ENCODE data around the gene HERC6.
"Not testable (repeated sequence)": the region's sequence is repeated elsewhere in the genome, so short reads cannot be mapped to it uniquely, and the experiment has no call there.

HERC6 gene

GRCh38 chr4:88390128-88390527 is 11.5 kb downstream of the HERC6 start:
- DNase-seq (ENCODE audit: low spot score), result no peak

GRCh38 chr4:88391703-88392102 is 13.1 kb downstream of the HERC6 start:
- no peak for DNase-seq (ENCODE audit: low spot score)

DNA sequence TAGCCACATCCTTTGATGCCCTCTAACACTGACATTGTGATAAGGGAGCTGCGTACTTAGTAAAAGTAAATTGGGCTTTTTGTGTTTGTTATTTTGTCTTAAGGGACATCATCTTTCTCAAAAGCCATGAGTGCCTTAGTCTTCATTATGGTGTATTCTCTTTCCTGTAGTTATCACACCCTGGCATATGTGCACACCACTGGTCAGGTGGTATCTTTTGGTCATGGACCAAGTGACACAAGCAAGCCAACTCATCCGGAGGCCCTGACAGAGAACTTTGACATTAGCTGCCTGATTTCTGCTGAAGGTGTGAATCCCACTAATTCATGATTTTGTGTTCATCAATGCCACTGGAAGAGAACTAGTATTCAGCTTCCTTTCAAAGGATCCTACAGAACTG is 18.0 kb downstream of the HERC6 start:
- DNase-seq (ENCODE audit: low spot score), result no peak

GRCh38 chr4:88398381-88398780 is 19.7 kb downstream of the HERC6 start:
- DNase-seq (ENCODE audit: low spot score), result no peak

DNA sequence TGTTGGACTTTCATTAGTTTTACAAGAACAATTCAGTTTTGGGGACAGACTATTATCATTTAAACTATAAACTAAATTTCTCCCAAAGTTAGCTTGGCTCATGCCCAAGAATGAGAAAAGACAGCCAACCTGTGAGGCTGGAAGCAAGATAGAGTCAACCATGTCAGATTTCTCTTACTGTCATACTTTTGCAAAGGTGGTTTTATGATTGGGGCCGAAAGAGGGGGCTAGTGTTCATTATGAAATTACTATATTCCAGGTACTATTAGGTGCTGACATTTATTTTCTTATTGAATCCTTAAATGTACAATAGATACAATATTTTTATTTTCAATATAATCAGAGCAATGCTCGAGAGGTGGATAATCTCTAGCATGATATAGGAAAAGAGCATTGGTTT is 30.6 kb downstream of the HERC6 start:
- no peak for DNase-seq (ENCODE audit: low spot score)

GRCh38 chr4:88409789-88410188 is 31.1 kb downstream of the HERC6 start:
- DNase-seq (ENCODE audit: low spot score), result no peak

- no peak for DNase-seq (ENCODE audit: low spot score)
Observed at GRCh38 chr4:88411491-88412096, 32.9 kb downstream of the HERC6 start.

DNA sequence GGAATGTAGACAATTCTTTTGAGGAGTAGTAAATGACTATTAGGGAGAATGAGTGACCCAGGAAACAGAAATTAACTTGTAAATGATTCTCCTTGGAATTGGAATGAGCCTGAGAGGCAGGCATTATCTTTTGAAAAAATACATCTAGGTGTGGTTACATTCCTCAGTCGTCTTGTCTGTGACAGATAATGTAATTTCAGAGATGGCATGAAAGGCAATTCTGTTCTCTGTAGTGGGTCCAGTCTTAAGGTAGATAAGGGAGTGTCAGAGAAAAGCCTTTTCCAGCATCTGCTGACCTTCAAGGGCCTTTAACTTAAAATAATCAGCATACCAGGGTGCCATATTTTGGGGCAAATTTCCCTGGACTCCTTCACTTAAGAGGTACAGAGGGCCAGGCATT is 35.1 kb downstream of the HERC6 start:
- no peak for DNase-seq (ENCODE audit: low spot score)

DNA sequence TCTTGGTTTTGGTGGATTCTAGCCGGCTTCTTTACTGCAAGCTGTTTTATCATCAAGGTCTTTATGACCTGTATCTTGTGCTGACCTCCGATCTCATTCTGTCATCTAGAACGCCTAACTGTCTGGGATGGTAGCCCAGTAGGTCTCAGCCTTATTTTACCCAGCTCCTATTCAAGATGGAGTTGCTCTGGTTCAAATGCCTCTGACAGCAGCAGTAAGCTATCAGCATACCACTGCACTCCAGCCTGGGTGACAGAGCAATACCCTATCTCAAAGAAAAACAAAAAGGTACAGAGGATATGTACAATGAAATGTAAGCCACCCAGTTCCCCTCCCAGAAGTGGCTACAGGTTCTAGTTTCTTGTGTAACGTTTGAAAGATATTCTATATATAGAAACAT is 36.1 kb downstream of the HERC6 start:
- DNase-seq (ENCODE audit: low spot score), result no peak

- no peak for DNase-seq (ENCODE audit: low spot score)
Observed at GRCh38 chr4:88415982-88416381, 37.3 kb downstream of the HERC6 start.

- no peak for DNase-seq (ENCODE audit: low spot score)
Observed at GRCh38 chr4:88418411-88418810, 39.8 kb downstream of the HERC6 start.

DNA sequence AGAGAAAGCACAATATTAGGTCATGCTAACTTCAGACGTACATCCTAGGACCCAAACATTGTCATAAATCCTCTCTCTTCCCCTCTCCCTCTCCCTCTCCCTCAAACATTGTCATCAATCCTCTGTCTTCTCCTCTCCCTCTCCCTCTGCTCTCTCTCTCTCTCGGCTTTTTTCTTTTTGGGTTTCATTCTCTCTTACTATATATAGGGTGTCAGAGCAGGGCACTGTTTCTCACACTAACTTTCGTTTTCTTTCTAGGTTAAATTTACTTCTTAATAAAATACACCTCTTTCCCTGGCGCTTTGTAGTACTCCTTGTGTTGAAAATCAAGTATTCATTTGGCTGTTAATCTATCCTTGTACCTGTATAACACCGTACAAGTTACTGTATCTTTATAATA is 41.2 kb downstream of the HERC6 start:
- no peak for DNase-seq (ENCODE audit: low spot score)

- DNase-seq (ENCODE audit: low spot score), result no peak
Observed at GRCh38 chr4:88420844-88421243, 42.2 kb downstream of the HERC6 start.

GRCh38 chr4:88422403-88422802 is 43.8 kb downstream of the HERC6 start:
- no peak for DNase-seq (ENCODE audit: low spot score)

- DNase-seq (ENCODE audit: low spot score), result no peak
Observed at GRCh38 chr4:88429401-88429800, 50.7 kb downstream of the HERC6 start.

- DNase-seq (ENCODE audit: low spot score), result no peak
Observed at GRCh38 chr4:88435987-88436693, 57.5 kb downstream of the HERC6 start.

GRCh38 chr4:88437873-88438272 is 59.2 kb downstream of the HERC6 start:
- DNase-seq (ENCODE audit: low spot score), result not testable (repeated sequence)

- DNase-seq (ENCODE audit: low spot score), result no peak
Observed at GRCh38 chr4:88439161-88439760, 60.6 kb downstream of the HERC6 start.

DNA sequence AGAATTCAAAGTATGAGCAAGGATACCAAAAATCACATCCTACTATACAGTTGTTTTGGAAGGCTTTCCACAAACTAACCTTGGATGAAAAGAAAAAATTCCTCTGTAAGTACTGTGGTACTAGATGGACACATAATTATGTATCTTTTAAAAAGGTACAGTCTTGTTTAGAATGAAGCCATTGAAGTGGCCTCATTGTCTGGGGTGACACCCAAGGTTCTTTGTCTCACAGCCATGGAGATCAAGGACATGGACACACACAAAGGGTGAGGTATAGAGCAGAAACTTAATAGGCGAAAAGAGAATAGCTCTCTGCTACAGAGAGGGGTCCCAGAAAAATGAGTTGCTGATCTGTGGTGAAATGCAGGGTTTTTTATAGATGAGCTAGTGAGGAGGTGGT is 61.5 kb downstream of the HERC6 start:
- no peak for DNase-seq (ENCODE audit: low spot score)

DNA sequence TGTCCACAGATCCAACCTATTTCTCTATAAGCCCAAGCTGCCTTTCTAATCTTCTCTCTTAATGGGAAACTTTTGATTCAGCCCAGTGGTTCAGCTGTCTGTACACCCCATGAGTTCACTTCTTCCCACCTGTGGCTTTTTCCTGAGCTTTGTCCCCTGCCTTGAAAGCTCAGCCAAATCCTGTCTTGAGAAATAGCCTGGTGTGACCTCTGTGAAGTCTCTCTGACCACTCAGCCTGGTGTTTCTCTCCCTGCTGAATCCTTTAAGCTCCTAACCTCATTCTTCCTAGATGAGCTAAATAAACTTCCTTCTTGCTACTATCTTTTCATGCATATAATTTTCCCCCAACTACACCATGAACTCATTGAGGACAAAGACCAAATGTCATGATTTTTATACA is 63.0 kb downstream of the HERC6 start:
- DNase-seq (ENCODE audit: low spot score), result no peak

- peak; percentile 40 for DNase-seq (ENCODE audit: low spot score)
Observed at GRCh38 chr4:88442689-88443191, 64.1 kb downstream of the HERC6 start.

DNA sequence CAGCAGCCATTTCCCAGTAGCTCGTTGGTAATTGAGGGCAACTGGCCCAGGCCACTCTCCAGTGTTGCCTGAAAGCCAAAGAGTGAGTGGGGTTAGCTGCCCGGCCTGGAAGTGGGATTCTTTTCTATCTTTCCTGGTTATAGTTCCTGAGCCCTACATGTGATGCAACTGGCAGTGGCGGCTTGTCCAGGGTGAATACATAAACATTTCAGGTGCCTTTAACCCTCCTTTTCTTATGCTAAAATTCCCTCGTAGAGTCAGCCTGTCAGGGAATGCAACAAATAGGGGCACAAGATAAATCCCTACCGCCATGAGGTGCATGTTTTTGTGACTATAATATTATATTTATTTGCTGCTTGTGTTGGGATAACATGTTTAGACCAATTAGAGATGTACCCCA is 64.8 kb downstream of the HERC6 start:
- DNase-seq (ENCODE audit: low spot score), result no peak

DNA sequence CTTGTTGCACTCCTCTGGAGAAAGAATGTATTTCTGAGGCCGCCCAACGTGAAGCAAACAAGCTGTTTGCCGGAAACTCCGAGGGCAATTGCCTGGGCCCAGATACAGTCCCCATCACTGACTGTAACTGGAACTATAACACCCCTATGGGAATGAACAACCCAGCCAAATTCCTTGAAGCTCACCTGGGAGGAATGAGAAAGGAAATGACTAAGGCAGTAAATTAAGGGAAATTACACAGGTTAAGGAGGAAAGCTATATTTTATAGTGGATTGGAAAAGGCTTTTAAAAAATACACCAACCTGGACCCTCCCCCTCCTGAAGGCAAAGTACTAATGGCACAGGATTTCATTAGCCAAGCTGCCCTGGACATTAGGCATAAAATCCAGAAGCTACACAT is 66.6 kb downstream of the HERC6 start:
- no peak for DNase-seq (ENCODE audit: low spot score)

GRCh38 chr4:88446124-88446523 is 67.5 kb downstream of the HERC6 start:
- no peak for DNase-seq (ENCODE audit: low spot score)
